ENCODE results near the gene ENTHD1.

Gene ENTHD1

GRCh38 chr22:39926753-39927152 lies 33.2 kb upstream of the ENTHD1 start:
- no peak overlapping the region for H3K27ac ChIP-seq (ENCODE audit: extremely low read depth, low read depth, low read length)
- H3K9me3 ChIP-seq (ENCODE audit: control insufficient read depth, insufficient read depth, low read depth, low read length): no peaks in the 10 kb centered on the region
- TF ChIP-seq ZNF548 (tag by site-specific recombination; IDR thresholded peaks at IDR 0.05): no peak
- CTCF ChIA-PET: interaction anchor here (0.6 to 2.0 kb wide), 5 partner anchors 28 to 137 kb away, joined by 4 to 9 read pairs (median 4); no protein-coding TSS in a partner anchor
- no peaks in the 10 kb centered on the region for H3K4me1 ChIP-seq (ENCODE audit: control insufficient read depth, insufficient read depth, low read length)
- POLR2A ChIA-PET: interaction anchor here (0.7 kb wide), 1 partner anchor 419 kb away, joined by 3 read pairs; the partner anchor contains the start of gene ADSL
- H3K4me3 ChIP-seq (ENCODE audit: low read depth, low read length): no peak overlapping the region
- no peaks in the 10 kb centered on the region for H3K36me3 ChIP-seq (ENCODE audit: control insufficient read depth in 2 of 2, insufficient read depth in 1 of 2, low read length in 2 of 2)

- Histone ChIP-seq H3K27ac (ENCODE audit: extremely low read depth, low read depth, low read length) (no peak overlapping the region), H3K36me3 (ENCODE audit: control insufficient read depth in 2 of 2, insufficient read depth in 1 of 2, low read length in 2 of 2) (no peaks in the 10 kb centered on the region), H3K4me1 (ENCODE audit: control insufficient read depth, insufficient read depth, low read length) (no peaks in the 10 kb centered on the region), H3K9me3 (ENCODE audit: control insufficient read depth, insufficient read depth, low read depth, low read length) (no peaks in the 10 kb centered on the region), H3K4me3 (ENCODE audit: low read depth, low read length) (no peak overlapping the region)
- ChIA-PET POLR2A (interaction anchor here (0.7 kb wide), 1 partner anchor 420 kb away, joined by 3 read pairs; the partner anchor contains the start of gene ADSL), CTCF (interaction anchor here (0.6 to 2.0 kb wide), 8 partner anchors 9 to 138 kb away, joined by 3 to 9 read pairs (median 4); no protein-coding TSS in a partner anchor)
- no peak for TF ChIP-seq TCF7L2 (IDR thresholded peaks at IDR 0.05; ENCODE audit: borderline replicate concordance, low read depth, low read length)
- no peak for TF ChIP-seq ZBTB48 (tag by site-specific recombination; IDR thresholded peaks at IDR 0.05)
- no peak for TF ChIP-seq ZSCAN5A (tag by site-specific recombination; IDR thresholded peaks at IDR 0.05)
- no peak for TF ChIP-seq ZNF544 (tag by site-specific recombination; IDR thresholded peaks at IDR 0.05)
- no peak for TF ChIP-seq ZNF670 (tag by site-specific recombination; IDR thresholded peaks at IDR 0.05; ENCODE audit: low read depth)
- TF ChIP-seq ZNF514 (tag by site-specific recombination; IDR thresholded peaks at IDR 0.05): no peak
- TF ChIP-seq ZNF664 (tag by site-specific recombination; IDR thresholded peaks at IDR 0.05): no peak
- TF ChIP-seq ZSCAN30 (tag by site-specific recombination; IDR thresholded peaks at IDR 0.05): no peak
- no peak for TF ChIP-seq ZBTB21 (tag by site-specific recombination; IDR thresholded peaks at IDR 0.05)
- no peak for TF ChIP-seq ZNF362 (tag by site-specific recombination; IDR thresholded peaks at IDR 0.05)
- TF ChIP-seq ZNF704 (tag by site-specific recombination; IDR thresholded peaks at IDR 0.05): no peak
- no peak for TF ChIP-seq ZNF18 (tag by site-specific recombination; IDR thresholded peaks at IDR 0.05)
- no peak for TF ChIP-seq ZNF23 (tag by site-specific recombination; IDR thresholded peaks at IDR 0.05; ENCODE audit: borderline replicate concordance)
- no peak for TF ChIP-seq ZNF202 (tag by site-specific recombination; IDR thresholded peaks at IDR 0.05; ENCODE audit: borderline replicate concordance)
- TF ChIP-seq ZNF221 (tag by site-specific recombination; IDR thresholded peaks at IDR 0.05; ENCODE audit: borderline replicate concordance): no peak
- TF ChIP-seq BCL11A (tag by site-specific recombination; IDR thresholded peaks at IDR 0.05; ENCODE audit: low read depth): no peak
- TF ChIP-seq KLF8 (tag by site-specific recombination; IDR thresholded peaks at IDR 0.05): no peak
- no peak for TF ChIP-seq ZNF791 (tag by site-specific recombination; IDR thresholded peaks at IDR 0.05)
- TF ChIP-seq ZNF701 (tag by site-specific recombination; IDR thresholded peaks at IDR 0.05): no peak
Measured at GRCh38 chr22:39925909-39926679, 32.5 kb upstream of the ENTHD1 start.
